ENCODE results near the gene CDK5RAP3. TPM values are rescaled to one million over a fixed set of nuclear protein-coding genes. Genes with fewer than 3 reads are reported as not detected.

CDK5RAP3 gene
- total RNA-seq, 1 experiment from 2014 or later, result 255 TPM

DNA sequence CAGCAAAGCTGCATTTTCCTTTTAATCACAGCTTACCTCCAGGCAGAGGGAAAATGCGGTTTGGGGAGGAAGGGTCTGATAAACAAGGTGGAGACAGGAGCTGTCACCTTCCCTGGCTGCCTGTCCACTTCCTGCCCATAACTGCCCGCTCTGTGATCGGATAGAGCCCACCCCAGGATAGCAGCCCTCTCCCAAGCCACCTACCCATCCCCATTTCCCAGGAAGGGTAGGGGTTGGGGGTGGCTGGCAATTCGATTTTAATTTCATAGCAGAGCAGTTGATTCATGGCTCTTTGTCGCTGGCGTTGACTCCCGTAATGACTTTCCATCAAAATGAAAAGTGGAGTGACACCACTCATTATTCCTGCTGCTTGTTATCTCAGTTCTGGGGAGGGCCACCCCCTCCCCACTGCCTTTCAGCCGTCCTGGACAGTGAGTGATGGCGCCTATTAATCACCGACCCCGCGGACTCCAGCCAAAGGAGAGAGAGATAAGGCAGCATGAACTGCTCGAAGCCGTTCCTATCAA, 11.2 kb downstream of the CDK5RAP3 start:
- no peaks in the 10 kb centered on the region for H3K27me3 ChIP-seq (ENCODE audit: insufficient read depth, low read length)
- H3K4me2 ChIP-seq (ENCODE audit: low read length), result no peak overlapping the region
- no peak overlapping the region for H2AFZ ChIP-seq (ENCODE audit: low read depth, low read length, poor library complexity, severe bottlenecking)
- H3K4me1 ChIP-seq (ENCODE audit: control insufficient read depth in 1 of 2, insufficient read depth in 2 of 2, low read length in 2 of 2), result no peaks in the 10 kb centered on the region
- no peak overlapping the region for H3K27ac ChIP-seq (ENCODE audit: low read depth, low read length)
- H3K4me3 ChIP-seq (replicated peaks in 1 of 2; ENCODE audit: low read depth in 1 of 2, low read length in 2 of 2), result no peak overlapping the region
- intact Hi-C loops (cut with micrococcal nuclease), result no loop called here
- no peaks in the 10 kb centered on the region for H4K20me1 ChIP-seq (ENCODE audit: insufficient read depth)
- ChIA-PET CTCF (interaction anchor here (5.5 kb wide), 1 partner anchor 36 kb away, joined by 46 read pairs; no protein-coding TSS in a partner anchor), POLR2A (no interaction called here), RAD21 (ENCODE audit: low non-redundant PET in 1 of 2, low total read pairs in 2 of 2, uncharacterized antibody in 2 of 2, unreplicated experiment in 2 of 2) (no interaction called here)
- no TSS peak for BruUV-seq (replicated peaks)
- peaks cover 46 to 49% of the 10 kb centered on the region in 2 experiments for H3K36me3 ChIP-seq (ENCODE audit: control insufficient read depth in 1 of 2, insufficient read depth in 2 of 2, low read length in 2 of 2)
- no peaks in the 10 kb centered on the region for H3K9me2 ChIP-seq (ENCODE audit: insufficient read depth)
- no peak for TF ChIP-seq EZH2 (IDR thresholded peaks at IDR 0.05)
- no peak for TF ChIP-seq CTCF (IDR thresholded peaks at IDR 0.05 in 2 of 3, conservative IDR thresholded peaks at IDR 0.05 in 1 of 3; ENCODE audit: borderline replicate concordance in 1 of 3, insufficient read depth in 1 of 3, low read depth in 2 of 3, low read length in 2 of 3)
- no peak for TF ChIP-seq SIN3A (IDR thresholded peaks at IDR 0.05; ENCODE audit: low read depth)
- TF ChIP-seq CEBPB (IDR thresholded peaks at IDR 0.05; ENCODE audit: low read depth), result no peak
- TF ChIP-seq ZFX (IDR thresholded peaks at IDR 0.05), result no peak
- no peak for TF ChIP-seq FOSL1 (IDR thresholded peaks at IDR 0.05; ENCODE audit: low read depth)
- no peak for TF ChIP-seq MAX (IDR thresholded peaks at IDR 0.05)
- TF ChIP-seq JUND (IDR thresholded peaks at IDR 0.05), result no peak
- TF ChIP-seq, protein P1, sequence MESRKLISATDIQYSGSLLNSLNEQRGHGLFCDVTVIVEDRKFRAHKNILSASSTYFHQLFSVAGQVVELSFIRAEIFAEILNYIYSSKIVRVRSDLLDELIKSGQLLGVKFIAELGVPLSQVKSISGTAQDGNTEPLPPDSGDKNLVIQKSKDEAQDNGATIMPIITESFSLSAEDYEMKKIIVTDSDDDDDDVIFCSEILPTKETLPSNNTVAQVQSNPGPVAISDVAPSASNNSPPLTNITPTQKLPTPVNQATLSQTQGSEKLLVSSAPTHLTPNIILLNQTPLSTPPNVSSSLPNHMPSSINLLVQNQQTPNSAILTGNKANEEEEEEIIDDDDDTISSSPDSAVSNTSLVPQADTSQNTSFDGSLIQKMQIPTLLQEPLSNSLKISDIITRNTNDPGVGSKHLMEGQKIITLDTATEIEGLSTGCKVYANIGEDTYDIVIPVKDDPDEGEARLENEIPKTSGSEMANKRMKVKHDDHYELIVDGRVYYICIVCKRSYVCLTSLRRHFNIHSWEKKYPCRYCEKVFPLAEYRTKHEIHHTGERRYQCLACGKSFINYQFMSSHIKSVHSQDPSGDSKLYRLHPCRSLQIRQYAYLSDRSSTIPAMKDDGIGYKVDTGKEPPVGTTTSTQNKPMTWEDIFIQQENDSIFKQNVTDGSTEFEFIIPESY (IDR thresholded peaks at IDR 0.05; ENCODE audit: extremely low read depth, insufficient replicate concordance, low read length), result no peak
- TF ChIP-seq SRF (IDR thresholded peaks at IDR 0.05; ENCODE audit: low read depth), result no peak
- no peak for TF ChIP-seq CBX3 (IDR thresholded peaks at IDR 0.05; ENCODE audit: low read depth)
- TF ChIP-seq, protein P2, sequence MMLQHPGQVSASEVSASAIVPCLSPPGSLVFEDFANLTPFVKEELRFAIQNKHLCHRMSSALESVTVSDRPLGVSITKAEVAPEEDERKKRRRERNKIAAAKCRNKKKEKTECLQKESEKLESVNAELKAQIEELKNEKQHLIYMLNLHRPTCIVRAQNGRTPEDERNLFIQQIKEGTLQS (IDR thresholded peaks at IDR 0.05), result no peak
- H3K9ac ChIP-seq (ENCODE audit: low read length), result no peak overlapping the region
- ATAC-seq (no peak), DNase-seq (ENCODE audit: low read depth, low spot score) (no peak)
- H3K9me3 ChIP-seq (ENCODE audit: control insufficient read depth in 1 of 2, insufficient read depth in 1 of 2, low read depth in 1 of 2, low read length in 2 of 2), result no peaks in the 10 kb centered on the region
- H3K79me2 ChIP-seq (ENCODE audit: insufficient read depth, low read length), result no peaks in the 10 kb centered on the region

Data from HCT116 (cell line).